A549 (cell line): ENCODE results near the gene PRDM10.

ENCODE experiments used
- BHLHE40 ChIP-seq: IDR thresholded peaks from 2 replicates; pipeline ENCODE4 v1.6.1; 2012; ENCODE audit warnings: low read depth, low read length, inconsistent platforms
- CHD4 ChIP-seq: fragments of 200-600 bp; sonication (generic); IDR thresholded peaks from 2 replicates; pipeline ENCODE4 v1.6.1; 2016; ENCODE audit warnings: antibody characterized with exemption, mild to moderate bottlenecking, borderline replicate concordance
- CTCF ChIP-seq: fragments of >200 bp; sonication (Bioruptor Twin); formaldehyde crosslinking; IDR thresholded peaks from 3 replicates; pipeline ENCODE4 v1.5.1; 2016
- ELK1 ChIP-seq: fragments of 150-350 bp; IDR thresholded peaks from 2 replicates; pipeline ENCODE4 v1.6.1; 2014; ENCODE audit warnings: low read depth, mild to moderate bottlenecking, low read length
- ESRRA ChIP-seq: fragments of 150-350 bp; IDR thresholded peaks from 2 replicates; pipeline ENCODE4 v1.6.1; 2014; ENCODE audit warnings: mild to moderate bottlenecking, low read length, borderline replicate concordance
- HMGXB4 ChIP-seq: fragments of 250-450 bp; sonication (Bioruptor Pico); IDR thresholded peaks from 2 replicates; pipeline ENCODE4 v1.5.0; 2021; ENCODE audit warnings: mild to moderate bottlenecking, moderate library complexity, borderline replicate concordance
- JUN ChIP-seq, 2 experiments: fragments of >200 bp; sonication (Bioruptor Twin); formaldehyde crosslinking; IDR thresholded peaks; 2 replicates in 1 of 2; 3 replicates in 1 of 2; pipeline ENCODE4 v1.6.1; 2016 to 2017
- POLR2A ChIP-seq: IDR thresholded peaks from 2 replicates; pipeline ENCODE4 v1.6.1; 2012; ENCODE audit warnings: mild to moderate bottlenecking, low read length
- RAD21 ChIP-seq, 2 experiments: fragments of >200 bp in 1 of 2; sonication (Bioruptor Twin) in 1 of 2; formaldehyde crosslinking in 1 of 2; IDR thresholded peaks in 1 of 2; conservative IDR thresholded peaks in 1 of 2; 2 replicates in 1 of 2; 3 replicates in 1 of 2; pipeline ENCODE4 v1.6.1; 2012 to 2018; ENCODE audit warnings: inconsistent platforms in 1 of 2
- RCOR1 ChIP-seq: fragments of 150-350 bp; IDR thresholded peaks from 2 replicates; pipeline ENCODE4 v1.6.1; 2014; ENCODE audit warnings: antibody characterized with exemption, low read length, low read depth
- SMC3 ChIP-seq: fragments of >200 bp; sonication (Bioruptor Twin); formaldehyde crosslinking; IDR thresholded peaks from 3 replicates; pipeline ENCODE4 v1.6.1; 2018; ENCODE audit warnings: inconsistent platforms
- TP53 ChIP-seq: fragments of 250-450 bp; sonication (Bioruptor Pico); IDR thresholded peaks from 2 replicates; pipeline ENCODE4 v1.5.0; 2021; ENCODE audit warnings: mild to moderate bottlenecking, moderate library complexity
- USF2 ChIP-seq: fragments of 450-650 bp; IDR thresholded peaks from 2 replicates; pipeline ENCODE4 v1.6.1; 2014; ENCODE audit warnings: antibody characterized with exemption
- TF ChIP-seq, protein P1 (sequence below): fragments of 200-600 bp; sonication (generic); IDR thresholded peaks from 2 replicates; pipeline ENCODE4 v1.6.1; 2016; ENCODE audit warnings: antibody characterized with exemption, mild to moderate bottlenecking, moderate library complexity

- TF ChIP-seq CTCF (no peak), RAD21 (conservative IDR thresholded peaks at IDR 0.05 in 1 of 2, IDR thresholded peaks at IDR 0.05 in 1 of 2) (no peak), HMGXB4 (no peak), RCOR1 (no peak), CHD4 (no peak), SMC3 (no peak), BHLHE40 (no peak), POLR2A (no peak), ESRRA (no peak), JUN (IDR thresholded peaks at IDR 0.05) (no peak), USF2 (no peak), ELK1 (no peak), TP53 (CRISPR knock-in tag) (no peak)
- TF ChIP-seq, protein P1, sequence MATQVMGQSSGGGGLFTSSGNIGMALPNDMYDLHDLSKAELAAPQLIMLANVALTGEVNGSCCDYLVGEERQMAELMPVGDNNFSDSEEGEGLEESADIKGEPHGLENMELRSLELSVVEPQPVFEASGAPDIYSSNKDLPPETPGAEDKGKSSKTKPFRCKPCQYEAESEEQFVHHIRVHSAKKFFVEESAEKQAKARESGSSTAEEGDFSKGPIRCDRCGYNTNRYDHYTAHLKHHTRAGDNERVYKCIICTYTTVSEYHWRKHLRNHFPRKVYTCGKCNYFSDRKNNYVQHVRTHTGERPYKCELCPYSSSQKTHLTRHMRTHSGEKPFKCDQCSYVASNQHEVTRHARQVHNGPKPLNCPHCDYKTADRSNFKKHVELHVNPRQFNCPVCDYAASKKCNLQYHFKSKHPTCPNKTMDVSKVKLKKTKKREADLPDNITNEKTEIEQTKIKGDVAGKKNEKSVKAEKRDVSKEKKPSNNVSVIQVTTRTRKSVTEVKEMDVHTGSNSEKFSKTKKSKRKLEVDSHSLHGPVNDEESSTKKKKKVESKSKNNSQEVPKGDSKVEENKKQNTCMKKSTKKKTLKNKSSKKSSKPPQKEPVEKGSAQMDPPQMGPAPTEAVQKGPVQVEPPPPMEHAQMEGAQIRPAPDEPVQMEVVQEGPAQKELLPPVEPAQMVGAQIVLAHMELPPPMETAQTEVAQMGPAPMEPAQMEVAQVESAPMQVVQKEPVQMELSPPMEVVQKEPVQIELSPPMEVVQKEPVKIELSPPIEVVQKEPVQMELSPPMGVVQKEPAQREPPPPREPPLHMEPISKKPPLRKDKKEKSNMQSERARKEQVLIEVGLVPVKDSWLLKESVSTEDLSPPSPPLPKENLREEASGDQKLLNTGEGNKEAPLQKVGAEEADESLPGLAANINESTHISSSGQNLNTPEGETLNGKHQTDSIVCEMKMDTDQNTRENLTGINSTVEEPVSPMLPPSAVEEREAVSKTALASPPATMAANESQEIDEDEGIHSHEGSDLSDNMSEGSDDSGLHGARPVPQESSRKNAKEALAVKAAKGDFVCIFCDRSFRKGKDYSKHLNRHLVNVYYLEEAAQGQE: no peak
Observed at GRCh38 chr11:130037881-130038585, 35.4 kb upstream of the PRDM10 start.
